Stimulated activated CD4-positive, alpha-beta T cell treated with anti-CD3 and anti-CD28 coated beads, Interleukin-15, amount 100 ng/mL, for 48 hours (primary cell): ENCODE results near the gene MON1A.

Experiments
- DNase-seq, 2 donors: peaks; one replicate each; pipeline ENCODE4 v3.0.0-alpha.2; 2020; ENCODE audit warnings: low read depth in 2 of 2

Gene MON1A

GRCh38 chr3:49889296-49889695, 40.3 kb downstream of the MON1A start:
- no peak for DNase-seq

GRCh38 chr3:49886922-49887265, 42.7 kb downstream of the MON1A start:
- no peak for DNase-seq

GRCh38 chr3:49883998-49884397, 45.6 kb downstream of the MON1A start:
- no peak for DNase-seq

GRCh38 chr3:49882166-49882565, 47.4 kb downstream of the MON1A start:
- DNase-seq, result no peak

GRCh38 chr3:49880581-49881315, 48.9 kb downstream of the MON1A start:
- no peak for DNase-seq

- DNase-seq, result no peak
Measured at GRCh38 chr3:49879721-49880120, 49.9 kb downstream of the MON1A start.

GRCh38 chr3:49878686-49879085, 50.9 kb downstream of the MON1A start:
- DNase-seq, result no peak

GRCh38 chr3:49877716-49878115, 51.9 kb downstream of the MON1A start:
- DNase-seq, result no peak

- no peak for DNase-seq
Measured at GRCh38 chr3:49876567-49876966, 53.0 kb downstream of the MON1A start.

- no peak for DNase-seq
Measured at GRCh38 chr3:49873623-49874022, 56.0 kb downstream of the MON1A start.

- no peak for DNase-seq
Measured at GRCh38 chr3:49872801-49873281, 56.8 kb downstream of the MON1A start.

- no peak for DNase-seq
Measured at GRCh38 chr3:49871531-49872153, 58.0 kb downstream of the MON1A start.

GRCh38 chr3:49869525-49870126, 60.0 kb downstream of the MON1A start, which contains the start of gene CAMKV:
CAMKV (minus strand) TSS chr3:49869906; CDS start chr3:49862388, 7,518 bp downstream.
- peak in 1 of 2 donors; percentile 20 for DNase-seq

GRCh38 chr3:49868862-49869466, 60.6 kb downstream of the MON1A start:
- DNase-seq, result no peak

GRCh38 chr3:49867871-49868321, 61.7 kb downstream of the MON1A start:
- no peak for DNase-seq

GRCh38 chr3:49867400-49867799, 62.2 kb downstream of the MON1A start:
- no peak for DNase-seq

- DNase-seq, result no peak
Measured at GRCh38 chr3:49865198-49865784, 64.3 kb downstream of the MON1A start.

- no peak for DNase-seq
Measured at GRCh38 chr3:49864505-49864904, 65.1 kb downstream of the MON1A start.

GRCh38 chr3:49859576-49860305, 69.9 kb downstream of the MON1A start:
- DNase-seq, result no peak
